ENCODE data around the gene CDC42BPB.

GRCh38 chr14:102888748-102889147 is 168.6 kb downstream of the CDC42BPB start:
- TF ChIP-seq CTCF (IDR thresholded peaks at IDR 0.05) (no peak), POLR2A (IDR thresholded peaks at IDR 0.05) (no peak)
